Activated CD4-positive, alpha-beta T cell treated with anti-CD3 and anti-CD28 coated beads for 1 hour (primary cell): ENCODE results near the gene TTC9.
A peak's percentile ranks its signal among the peaks of the same experiment; 100 is the strongest.

Experiments used
- DNase-seq: peaks from one replicate; pipeline ENCODE4 v3.0.0-alpha.2; 2020

The TTC9 gene

DNA sequence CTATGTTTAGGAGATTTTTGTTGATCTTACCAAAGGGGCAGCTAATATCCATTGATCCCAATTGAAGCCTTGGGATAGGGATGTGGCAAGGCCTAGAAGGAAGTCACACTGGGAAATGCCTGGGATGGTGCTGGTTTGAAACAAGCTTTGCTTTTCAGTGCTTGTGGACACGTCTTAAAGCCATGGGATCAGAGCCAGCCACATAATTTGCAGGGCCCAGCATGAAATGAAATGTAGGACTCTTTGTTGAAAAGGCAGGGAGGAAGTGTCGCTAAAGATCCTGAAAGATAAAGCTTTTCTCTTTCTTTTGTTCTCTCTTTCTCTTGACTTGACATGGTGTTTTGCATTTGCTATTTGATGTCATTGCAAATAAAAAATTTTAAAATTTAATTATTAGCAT, 5.0 kb downstream of the TTC9 start:
- DNase-seq, result no peak

DNA sequence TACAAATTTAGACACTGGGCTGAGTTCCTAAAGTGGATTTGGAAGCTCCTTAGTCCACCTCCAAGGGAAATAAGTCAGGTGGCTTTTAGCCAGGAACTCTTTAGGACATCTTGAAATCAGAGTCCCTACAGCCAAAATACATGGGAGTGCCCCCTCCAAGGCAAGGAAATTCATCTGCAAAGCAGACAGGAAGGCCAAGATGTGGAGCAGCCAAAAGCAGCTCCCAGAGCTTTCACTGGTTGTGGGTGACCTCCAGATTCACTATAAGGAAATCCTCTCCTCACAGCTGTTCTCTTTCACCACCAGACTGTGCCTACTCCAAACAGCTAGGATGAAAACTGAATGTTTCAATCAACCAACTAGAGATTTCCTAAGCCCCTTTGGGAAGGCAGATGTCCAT, 6.6 kb downstream of the TTC9 start:
- DNase-seq, result no peak

DNA sequence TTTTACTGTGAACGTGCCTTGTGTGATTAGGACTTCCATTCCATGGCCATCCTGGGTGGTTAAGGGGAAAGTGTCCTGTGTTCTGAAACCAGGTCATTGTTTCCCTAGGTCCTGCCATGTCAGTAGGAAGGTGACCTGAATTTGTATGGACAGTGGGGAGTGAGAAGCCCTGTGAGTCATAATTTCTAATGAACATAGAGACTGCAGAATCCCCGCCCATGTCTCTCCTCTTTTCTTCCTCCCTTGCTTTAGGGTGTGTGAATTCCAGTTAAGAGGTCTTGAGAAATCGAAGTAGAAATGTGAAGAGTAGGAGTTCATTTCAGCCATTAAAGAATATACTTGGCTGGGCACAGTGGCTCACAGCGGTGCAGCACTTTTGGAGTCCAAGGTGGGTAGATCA, 8.1 kb downstream of the TTC9 start:
- no peak for DNase-seq

DNA sequence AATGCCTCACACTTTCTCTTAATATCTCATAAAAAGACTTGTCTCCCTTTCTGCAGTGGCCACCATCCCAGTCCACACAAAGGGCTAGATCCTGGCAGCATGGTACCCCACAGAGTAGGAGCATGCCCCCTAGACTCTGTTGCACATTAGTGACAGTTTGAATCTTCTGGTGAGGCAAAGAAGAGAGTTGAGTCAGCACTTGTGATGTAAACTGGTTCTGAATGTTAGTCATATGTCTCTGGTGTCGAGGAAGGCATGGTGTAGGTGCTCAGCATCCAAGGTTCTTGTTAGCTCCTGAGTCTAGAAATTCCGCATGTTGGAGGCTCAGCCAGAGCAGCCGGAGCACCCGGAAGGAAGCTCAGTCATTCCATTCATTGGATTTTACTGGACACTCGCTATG, 9.8 kb downstream of the TTC9 start:
- DNase-seq, result no peak

DNA sequence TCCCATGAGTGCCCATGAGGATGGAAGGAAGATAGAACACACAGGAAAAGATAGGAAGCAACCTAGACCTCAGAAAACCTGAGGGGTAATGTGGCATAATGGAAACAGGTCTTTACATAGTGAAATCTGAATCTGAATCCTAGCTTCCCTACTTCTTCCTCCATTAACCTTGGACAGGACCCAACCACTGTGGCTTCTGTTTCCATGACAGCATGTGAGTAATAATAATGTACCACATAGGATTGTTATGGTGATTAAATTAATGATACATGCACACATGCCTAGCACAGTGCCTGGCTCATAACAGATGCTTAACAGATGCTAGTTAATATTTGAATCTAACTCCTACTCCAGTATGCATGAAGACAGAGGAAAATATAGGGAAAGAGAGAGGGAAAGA, 11.2 kb downstream of the TTC9 start:
- DNase-seq, result no peak

DNA sequence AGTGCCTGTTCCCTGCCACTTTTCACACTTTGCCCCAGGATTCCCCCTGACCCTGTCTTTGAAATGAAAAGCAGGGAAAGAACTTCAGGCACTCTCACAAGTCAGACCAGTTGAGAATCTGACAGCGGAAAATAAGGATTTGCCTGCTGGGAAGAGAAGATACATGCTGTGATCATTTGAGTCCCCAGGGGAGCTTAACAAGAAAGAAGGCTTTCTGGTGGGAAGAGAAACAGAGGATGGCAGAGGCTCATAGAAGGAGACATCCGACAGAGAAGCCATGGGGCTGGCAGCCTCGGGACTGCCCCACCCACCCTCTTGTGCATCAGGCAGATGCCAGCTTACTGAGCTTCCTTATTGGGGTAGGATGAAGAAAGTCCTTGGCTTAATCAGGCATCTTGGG, 11.9 kb downstream of the TTC9 start:
- no peak for DNase-seq

DNA sequence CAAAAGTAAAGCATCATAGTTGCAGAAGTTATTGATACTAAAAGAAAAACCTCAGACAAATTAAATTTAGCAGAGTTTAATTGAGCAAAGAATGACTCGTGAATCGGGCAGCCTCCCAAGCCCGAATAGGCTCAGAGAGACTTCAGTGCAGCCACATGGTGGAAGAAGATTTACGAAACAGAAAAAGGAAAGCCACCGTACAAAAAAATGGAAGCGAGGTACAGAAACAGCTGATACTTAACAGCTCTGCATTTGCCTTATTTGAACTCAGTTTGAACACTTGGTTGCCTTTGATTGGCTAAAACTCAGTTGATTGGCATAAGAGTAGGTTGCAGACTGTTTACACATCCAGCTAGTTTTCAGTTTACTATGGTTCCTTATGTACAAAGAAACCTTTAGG, 12.9 kb downstream of the TTC9 start:
- no peak for DNase-seq

DNA sequence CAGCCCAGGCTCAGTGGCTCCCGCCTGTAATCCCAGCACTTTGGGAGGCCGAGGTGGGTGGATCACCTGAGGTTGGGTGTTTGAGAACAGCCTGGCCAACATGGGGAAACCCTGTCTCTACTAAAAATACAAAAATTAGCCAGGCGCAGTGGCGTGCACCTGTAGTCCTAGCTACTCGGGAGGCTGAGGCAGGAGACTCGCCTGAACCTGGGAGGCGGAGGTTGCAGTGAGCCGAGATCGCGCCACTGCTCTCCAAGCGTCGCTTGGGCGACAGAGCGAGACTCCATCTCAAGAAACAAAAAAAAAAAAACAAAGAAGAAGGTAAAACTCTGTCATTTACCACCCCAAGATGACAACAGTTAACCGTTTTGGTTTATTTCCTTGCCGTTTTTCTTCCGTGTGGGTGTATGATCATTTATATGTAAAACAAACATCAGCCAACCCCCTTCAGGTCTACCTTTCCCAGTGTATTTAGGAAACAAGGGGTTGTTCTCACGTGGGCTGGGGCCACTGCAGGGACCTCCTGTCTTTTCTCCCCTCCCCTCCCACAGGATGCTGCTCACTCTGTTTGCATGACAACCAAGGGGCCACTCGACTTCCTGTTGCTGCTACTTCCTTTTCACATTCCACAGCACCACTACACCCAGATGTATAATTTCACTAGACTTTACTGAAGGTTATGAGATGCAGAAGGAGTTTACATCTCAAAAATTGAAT, 13.6 kb downstream of the TTC9 start:
- peak; percentile 57 for DNase-seq

DNA sequence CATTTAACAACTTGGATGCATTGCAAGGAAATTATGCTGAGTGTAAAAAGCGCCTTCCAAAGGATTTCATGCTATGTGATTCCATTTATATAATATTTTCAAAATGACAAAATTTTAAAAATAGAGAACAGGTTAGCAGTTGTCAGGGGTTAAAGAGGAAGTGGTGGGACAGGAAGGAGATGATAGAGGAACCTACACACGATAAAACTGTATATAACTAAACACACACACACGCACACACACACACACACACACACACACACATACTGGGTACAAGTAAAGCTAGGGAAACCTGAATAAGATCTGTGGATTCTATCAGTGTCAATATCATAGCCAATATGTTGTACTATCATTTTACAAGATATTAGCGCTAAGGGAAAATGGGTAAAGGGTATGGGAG, 17.2 kb downstream of the TTC9 start:
- no peak for DNase-seq

DNA sequence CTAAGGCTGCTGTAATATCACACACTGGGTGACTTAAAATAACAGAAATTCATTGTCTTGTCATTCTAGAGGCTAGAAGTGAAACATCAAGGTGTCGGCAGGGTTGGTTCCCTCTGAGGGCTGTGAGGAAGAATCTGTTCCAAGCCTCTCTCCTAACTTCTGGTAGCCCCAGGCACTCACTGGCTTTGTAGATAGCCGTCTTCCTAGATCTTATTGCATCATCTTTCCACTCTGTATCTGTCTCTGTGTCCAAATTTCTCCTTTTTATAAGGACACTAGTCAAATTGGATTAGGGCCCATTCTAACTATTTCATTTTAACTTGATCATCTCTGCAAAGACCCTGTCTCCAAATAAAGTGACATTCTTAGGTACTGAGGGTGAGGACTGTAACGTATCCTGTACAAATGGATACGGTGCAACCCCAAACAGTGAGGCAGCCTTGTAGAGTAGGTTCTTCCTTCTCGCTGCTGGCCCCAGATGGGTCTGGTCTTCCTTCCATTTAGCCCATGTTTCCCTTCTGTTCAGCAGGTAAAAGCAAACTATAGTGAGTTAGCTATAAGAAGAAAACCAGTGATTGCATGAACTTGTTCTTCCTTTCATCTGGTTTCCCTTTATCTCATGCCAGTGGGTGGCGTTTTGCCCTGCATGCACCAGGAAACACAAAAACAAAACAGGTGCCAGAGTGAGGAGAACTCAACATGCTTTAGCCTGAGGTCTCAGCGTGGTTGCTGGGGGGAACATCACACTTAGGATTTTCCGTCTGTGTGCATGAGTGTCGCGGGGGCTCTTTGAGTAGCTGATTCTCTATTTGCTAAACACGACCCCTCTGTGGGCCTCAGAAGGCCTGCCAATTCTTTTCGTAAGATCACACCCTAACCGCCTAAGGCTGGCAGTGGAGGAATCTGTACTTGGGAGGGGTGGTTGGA, 19.5 kb downstream of the TTC9 start:
- peak; percentile 34 for DNase-seq

DNA sequence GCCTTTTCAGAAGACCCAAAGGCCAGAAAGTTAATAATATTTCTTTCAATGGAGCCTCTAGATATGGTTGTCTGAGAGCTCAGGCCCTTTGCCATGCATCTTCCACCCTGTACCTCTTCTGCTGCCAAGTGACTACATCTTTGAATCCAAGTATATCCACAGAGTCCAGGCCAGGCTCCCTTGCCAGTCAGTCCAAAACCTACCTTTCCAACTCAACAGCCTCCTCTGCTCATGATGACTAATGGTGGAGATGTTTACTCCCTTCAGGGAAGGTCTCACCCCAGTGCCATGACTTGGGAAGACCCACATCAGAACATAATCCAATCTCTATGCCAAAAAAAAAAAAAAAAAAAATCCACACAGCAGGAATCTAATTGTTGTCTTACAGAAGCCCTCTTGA, 20.4 kb downstream of the TTC9 start:
- DNase-seq, result no peak

DNA sequence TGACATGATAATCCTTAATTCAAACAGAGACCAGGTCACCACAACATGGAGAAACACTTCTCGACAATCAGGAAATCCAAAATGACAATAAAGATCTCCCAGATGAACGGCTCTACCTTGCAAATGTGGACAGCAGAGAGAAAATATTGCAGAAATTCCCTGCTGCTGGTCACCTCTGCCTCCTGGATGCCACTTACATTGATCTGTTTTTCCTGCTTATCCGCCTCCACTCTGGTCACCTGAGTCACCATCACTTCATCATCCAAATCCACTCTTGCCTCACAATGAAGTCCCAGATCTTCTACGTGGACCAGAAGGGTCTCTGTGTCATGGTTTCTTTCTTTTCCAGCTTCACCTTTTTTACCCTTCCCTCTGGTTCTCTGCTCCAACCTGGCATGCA, 21.1 kb downstream of the TTC9 start:
- DNase-seq, result no peak

DNA sequence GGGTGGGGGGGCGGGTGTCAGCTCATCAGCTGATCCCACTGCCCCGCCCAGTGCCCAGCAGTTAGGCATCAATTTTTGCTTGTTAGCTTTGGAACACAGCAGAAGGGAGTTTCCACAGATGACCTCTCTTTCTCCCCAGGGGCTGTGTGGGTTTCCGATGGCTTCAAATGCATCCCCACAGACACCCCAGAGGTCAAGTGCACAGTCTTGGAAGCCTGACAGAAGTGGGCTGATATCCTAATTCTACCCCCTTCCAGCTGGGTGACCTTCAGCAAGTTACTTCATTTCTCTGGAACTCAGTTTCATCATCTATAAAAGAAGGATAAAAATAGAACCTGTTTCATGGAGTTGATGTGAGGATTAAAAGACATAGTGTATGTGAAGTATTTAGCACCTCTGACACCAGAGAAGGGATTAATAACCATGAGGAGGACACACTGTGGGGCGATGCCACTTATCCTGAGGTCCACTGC, 22.0 kb downstream of the TTC9 start:
- DNase-seq, result no peak

DNA sequence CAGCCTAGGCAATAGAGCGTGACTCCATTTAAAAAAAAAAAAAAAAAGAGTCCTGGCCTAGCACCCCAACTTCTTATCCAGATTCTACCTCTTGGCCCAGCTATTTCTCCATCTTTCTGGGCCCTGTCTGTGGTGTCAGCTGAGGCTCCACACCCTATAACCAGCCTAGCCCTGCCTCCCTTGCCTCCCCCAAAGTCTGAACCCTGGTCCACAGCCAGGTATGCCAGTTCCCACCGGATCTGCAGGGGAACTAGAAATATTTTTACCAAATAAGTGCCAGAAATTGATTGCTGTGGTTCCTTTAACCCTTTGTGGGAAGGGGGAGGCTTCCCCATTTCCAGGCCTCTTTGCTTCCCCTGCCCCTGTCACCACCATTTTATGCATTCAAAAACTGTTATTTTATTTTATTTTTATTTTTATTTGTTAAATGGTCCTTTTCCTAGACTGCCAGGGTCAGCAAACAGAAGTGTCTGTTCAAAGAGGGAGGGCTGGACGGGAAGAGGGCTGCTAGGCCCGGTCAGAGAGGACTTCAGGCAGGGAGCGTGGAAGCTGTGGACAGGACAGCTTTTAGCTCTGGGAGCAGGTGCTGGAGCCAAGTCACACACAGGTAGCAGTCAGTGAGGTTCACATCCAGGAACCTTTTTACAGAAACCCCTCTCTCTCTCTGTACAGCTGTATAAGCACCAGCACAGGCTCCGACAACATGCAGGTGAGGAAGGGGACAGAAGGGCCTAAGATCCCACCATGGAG, 23.2 kb downstream of the TTC9 start:
- DNase-seq, result no peak

DNA sequence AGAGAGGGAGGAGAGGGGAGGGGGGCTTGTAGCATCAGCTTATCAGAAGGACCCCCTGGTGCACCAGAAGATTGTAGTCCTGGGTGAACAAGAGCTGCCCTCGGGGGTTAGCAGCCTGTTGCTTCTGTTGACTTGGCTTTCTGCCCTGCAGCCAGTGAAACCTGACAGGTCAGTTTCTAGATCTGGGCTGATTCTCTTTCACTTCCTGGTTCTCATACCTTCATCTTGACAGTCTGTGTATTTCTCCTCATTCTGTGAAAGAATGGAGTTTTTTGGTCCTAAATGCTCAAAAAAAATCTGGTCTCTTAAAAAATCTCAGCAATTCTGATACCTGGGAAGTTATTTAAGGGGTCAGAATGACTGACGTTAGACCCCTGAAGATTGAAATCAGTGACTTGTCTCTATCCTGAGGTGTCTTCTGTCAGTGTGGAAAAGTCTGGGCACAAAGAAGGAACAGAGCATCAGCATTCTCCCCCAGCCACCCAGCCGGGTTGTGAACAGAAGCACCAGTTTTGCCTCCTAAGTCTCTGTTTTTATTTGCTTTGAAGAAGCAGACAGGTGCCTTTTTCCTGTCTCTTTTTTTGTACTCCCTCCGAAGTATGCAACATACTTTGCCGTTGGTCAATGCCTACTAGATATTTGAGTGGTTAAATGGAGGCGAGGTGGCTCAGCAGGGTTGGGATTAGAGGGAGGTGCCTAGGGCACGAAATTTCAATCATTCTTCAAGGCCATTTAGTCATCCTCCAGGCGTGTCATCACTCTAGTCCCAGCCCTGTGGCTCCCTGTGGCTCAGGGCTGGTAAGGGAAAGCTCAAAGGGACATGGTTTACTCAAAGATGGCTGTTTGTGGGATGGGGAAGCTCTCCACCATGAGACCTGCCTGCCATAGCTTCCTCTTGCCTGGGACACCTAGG, 24.0 kb downstream of the TTC9 start:
- DNase-seq, result no peak

DNA sequence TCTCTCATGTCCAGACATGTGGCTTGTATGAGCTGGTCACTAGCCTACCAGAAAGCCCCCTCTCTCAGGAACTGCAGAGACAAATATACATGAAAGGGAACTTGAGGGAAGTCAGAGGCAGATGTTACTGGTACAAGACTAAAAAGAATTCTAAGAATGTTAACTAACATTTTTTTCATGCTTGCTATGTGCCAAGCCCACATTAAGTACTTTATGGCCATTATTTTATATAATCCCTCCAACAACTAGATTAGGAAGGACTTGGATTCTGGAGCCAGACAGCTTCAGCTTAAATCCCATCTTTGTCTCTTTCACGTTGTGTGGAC, 24.6 kb downstream of the TTC9 start:
- DNase-seq, result no peak

DNA sequence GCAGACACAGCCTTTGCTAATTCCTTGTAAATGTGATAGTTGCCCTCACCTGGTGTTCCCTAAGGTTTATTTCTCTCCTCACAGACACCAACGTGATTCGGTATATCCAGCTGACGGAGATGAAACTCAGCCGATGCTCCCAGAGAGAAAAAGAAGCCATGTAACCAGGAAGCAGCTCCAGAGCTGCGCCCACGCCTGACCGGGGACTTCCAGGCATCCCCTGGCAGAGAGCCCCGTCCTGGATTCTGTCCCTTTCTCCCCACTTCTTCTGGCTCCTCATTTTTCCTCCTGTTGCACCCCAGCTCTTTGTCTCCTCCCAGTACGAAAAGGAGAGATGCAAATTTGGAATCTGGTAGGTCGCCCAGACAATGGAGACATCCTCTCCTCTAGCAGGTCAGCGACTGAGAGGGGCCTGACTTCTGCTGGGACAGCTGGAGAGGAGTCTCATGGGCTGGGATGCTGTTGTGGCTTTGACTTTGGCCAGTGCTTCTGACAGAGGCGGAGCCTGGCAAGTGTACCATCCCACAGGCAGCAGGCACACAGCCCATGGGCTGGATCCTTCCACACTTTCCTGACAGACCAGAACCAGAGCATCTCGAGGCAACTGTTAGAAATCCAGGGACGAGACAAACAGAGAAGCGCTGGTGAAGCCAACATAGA, 29.4 kb downstream of the TTC9 start:
- no peak for DNase-seq

DNA sequence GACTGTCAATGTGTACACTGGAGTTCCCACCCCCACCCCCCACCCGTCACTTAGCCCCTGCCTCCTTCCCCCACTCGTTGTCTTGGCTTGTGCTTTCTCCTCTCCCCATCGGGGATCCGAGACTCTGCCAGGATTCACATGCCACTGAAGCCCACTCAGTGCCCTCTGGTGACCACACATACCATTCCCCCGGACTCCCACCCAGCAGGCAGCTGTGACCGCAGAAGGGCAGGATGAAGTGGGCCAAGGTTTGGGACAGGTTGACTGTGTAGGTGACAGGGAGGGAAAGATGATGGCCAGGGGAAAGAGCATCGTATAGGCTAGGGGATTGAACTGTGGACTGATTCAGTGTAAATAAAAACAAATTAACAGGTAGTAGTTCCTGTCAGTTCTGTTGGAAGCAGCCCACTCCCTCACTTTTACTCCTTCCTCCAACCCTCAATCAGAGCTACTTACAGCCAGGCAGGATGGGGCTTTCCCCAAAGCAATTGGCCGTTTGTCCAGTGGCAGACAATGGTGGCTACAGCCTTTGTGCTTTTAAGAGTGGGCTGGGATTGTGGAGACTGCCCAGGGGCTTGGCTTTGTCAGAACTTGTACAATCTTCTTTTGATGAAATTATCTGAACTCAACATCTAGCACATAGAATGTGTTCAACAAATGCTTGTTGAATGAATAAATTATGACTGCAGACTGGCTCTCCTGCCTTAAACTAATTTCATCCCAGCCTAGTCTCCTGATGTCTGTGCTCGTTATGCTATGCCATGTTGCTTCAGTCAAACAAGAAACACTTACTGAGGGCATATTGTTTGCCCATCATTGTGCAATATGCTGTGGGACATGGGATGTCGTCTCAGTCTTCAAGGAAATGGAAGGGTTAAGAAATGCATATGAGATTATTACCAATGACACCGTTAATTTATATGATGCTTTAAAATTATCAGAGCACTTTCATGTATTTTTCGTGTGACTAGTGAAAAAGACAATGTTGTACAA, 30.2 kb downstream of the TTC9 start:
- no peak for DNase-seq

DNA sequence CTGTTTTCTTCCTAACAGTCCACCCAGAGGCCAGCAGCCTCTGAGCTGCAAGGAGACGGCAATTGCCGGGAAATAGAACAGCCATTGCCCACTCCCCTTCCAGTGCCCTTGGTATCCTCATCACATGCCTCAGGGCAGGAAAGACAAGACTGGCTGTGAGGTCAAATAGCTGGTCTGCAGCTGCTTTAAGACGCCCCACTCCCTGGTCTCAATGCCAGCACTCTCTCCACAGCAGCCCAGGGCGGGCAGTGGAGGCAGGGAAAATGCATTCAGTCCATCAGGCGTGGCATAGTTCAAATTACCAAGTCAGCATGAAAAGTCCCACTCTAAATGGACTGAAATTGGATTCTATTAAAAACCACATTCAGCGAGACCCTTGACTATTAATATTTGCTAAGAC, 35.6 kb downstream of the TTC9 start:
- no peak for DNase-seq

DNA sequence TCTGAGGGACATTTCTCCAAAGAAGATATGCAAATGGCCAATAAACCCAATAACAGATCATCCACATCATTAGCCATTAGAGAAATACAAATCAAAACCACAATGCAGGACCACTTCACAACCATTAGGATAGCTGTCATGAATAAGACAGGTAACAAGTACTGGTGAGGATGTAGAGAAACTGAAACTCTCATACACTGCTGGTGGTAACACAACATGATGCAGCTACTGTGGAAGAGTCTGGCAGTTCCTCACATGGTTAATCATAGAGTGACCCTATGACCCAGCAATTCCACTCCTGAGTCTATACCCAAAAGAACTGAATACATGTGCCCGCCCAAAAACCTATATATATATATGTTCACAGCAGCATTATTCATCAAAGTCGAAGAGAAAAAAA, 39.0 kb downstream of the TTC9 start:
- no peak for DNase-seq

DNA sequence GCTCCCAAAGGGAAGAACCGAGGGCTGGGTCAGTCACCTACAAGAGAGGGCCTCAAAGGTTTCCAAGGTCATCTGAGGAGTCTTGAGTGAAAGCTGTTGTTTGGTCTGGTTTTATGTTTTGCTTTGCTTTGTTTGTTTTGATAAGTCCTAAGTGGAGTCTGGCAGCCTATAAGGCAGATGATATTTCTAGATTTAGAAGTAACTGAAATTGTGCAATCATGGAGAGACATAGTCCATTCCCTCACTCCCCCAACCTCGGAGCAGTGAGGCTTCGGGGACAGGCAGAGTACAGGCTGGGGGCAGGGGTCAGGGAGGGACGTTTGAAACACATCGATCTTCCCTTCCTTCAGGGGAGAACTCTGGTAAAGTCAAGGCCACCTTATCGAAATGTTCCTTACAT, 42.3 kb downstream of the TTC9 start:
- DNase-seq, result no peak
